ENCODE data around the gene SRPK2.

GRCh38 chr7:105238198-105238765, 150.4 kb downstream of the SRPK2 start:
- no peak for TF ChIP-seq CTCF (IDR thresholded peaks at IDR 0.05)
- TF ChIP-seq POLR2A (IDR thresholded peaks at IDR 0.05): no peak
- TF ChIP-seq POLR2AphosphoS5 (IDR thresholded peaks at IDR 0.05): no peak
- TF ChIP-seq EP300 (IDR thresholded peaks at IDR 0.05): no peak

Data from sigmoid colon (tissue), 4 donors.